Prostate gland (tissue), 2 donors: Measurements from ENCODE around the gene TMEM253.

Source experiments
- CTCF ChIP-seq, 4 experiments: fragments of 200-600 bp in 2 of 4; fragments of 450-650 bp in 2 of 4; sonication (generic) in 2 of 4; IDR thresholded peaks; 1 replicate in 3 of 4; 2 replicates in 1 of 4; pipeline ENCODE4 v1.5.1; 2016 to 2019; ENCODE audit warnings: antibody characterized with exemption in 4 of 4, mild to moderate bottlenecking in 2 of 4, moderate library complexity in 2 of 4
- POLR2A ChIP-seq: fragments of 450-650 bp; IDR thresholded peaks from one replicate; pipeline ENCODE4 v1.6.1; 2016; ENCODE audit warnings: antibody characterized with exemption, mild to moderate bottlenecking

GRCh38 chr14:21091821-21092272 is 9.0 kb upstream of the TMEM253 start:
- TF ChIP-seq CTCF (IDR thresholded peaks at IDR 0.05) (no peak), POLR2A (no peak)
